Measurements from ENCODE around the gene CORT. TPM values are rescaled to one million over a fixed set of nuclear protein-coding genes. Genes with fewer than 3 reads are reported as not detected.

CORT gene
- polyA plus RNA-seq, 2 donors: 0.18 to 0.20 TPM

Other genes with a start within 250 kb of the CORT start
- 10 to 100 TPM in 1 of 2 donors, 1 to 10 TPM in 1; 9.6 to 13.6 TPM for gene KIF1B, start 239.5 kb upstream of the CORT start, polyA plus RNA-seq
- 100 to 1,000 TPM; 189 to 565 TPM for gene PGD, start 51.0 kb upstream of the CORT start, polyA plus RNA-seq
- gene CENPS, start 19.6 kb upstream of the CORT start, polyA plus RNA-seq: 10 to 100 TPM; 15.3 to 17.8 TPM
- gene DFFA, start 22.5 kb downstream of the CORT start, polyA plus RNA-seq: 10 to 100 TPM; 11.2 to 20.0 TPM
- 10 to 100 TPM; 15.4 to 15.7 TPM for gene PEX14, start 24.9 kb downstream of the CORT start, polyA plus RNA-seq

All from esophagus (tissue), 2 donors.